ENCODE data around the gene CDYL2.

DNA sequence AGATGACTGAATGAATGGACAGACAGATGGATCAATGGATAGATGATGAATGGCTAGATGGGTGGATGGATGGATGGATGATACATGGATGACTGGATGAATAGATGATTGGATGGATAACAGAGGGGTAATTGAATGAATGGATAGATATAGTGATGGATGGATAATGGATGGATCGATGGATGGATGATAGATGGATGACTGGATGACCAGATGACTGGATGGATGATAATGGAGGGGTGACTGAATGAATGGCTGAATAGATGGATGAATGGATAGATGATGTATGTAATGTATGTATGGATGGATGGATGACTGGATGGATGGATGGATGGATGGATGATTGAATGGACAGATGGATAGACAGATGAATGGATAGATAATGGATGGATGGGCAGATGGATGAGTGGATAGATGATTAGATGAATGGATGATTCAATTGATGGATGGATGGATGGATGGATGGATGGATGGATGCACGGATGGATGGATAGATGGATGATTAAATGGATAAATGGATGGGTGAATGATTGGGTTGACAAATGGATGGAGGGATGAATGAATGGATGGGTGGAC, 87.7 kb downstream of the CDYL2 start:
- no peak for TF ChIP-seq EZH2 (IDR thresholded peaks at IDR 0.05)
- no peak for TF ChIP-seq POLR2AphosphoS5 (IDR thresholded peaks at IDR 0.05; ENCODE audit: borderline replicate concordance, low read depth, low read length)
- TF ChIP-seq FOXP2 (optimal IDR thresholded peaks at IDR 0.05; ENCODE audit: control extremely low read depth, extremely low read length, insufficient read depth) = no peak
